GM21576 (cell line): Measurements from ENCODE around the gene CDK5RAP2.
"Not testable (repeated sequence)": the region's sequence is repeated elsewhere in the genome, so short reads cannot be mapped to it uniquely, and the experiment has no call there.

Source experiments
- ATAC-seq: cut with Tn5 transposase; IDR thresholded peaks from one replicate; pipeline ENCODE4 v1.9.1; 2021; ENCODE audit warnings: mild to moderate bottlenecking, moderate library complexity; ENCODE audit not compliant: unreplicated experiment

Gene CDK5RAP2

DNA sequence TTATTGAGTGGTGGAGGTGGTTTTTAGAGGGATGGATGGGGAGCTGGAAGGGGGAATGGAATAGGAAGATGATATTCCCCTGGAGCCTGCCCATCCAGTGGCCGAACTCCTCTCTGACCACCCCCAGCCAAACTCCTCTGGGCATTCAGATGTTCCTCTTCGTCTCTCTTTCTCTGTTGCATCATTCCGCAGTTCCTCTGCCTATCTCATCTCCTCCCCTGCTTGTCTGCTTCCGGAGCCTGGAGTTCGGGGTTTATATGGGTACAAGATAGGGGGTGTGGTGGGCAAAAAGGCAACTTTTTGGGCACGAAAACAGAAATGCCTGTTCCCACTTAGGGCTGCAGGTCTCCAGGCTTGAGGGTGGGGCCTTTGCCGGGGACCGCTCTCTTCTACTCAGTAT is 12.2 kb upstream of the CDK5RAP2 start:
- ATAC-seq: no peak

DNA sequence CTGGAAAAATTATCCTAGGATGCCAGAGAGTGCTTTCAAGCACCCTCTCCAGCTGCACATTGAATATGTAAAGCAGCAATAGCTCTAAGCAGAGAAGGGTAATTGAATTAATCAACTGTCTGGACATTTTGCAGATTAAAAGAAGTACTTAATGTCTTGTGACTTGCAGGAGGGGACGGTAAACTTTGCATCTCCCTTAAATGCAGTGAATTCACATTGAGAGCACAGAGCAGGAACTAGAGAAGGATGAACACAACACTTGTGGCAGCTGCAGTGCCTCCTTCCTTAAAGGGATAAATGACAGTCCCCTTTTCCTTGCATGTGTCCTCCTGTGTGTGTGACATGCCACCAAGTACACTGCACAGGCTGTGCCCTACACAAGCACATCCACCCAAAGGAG is 7.4 kb upstream of the CDK5RAP2 start:
- ATAC-seq: no peak

DNA sequence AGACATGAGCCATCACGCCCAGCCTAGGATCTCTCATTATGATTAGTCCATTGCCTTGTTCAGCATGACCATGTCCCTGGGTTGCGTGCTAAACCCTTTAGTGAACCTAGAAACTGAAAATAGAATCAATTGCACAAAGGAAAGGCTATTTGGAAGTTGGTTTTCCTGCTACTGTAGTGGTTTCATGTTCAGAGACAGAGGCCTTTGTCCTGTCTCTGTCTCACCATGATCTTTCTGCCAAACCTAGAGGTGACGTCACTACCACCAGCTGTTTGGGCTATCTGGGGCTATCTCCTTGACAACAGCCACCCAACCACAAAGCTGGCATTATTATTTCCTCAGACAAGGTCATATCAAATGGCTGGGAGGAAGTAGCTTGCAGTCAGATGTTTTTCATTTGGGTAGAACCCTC is 4.0 kb upstream of the CDK5RAP2 start:
- ATAC-seq: no peak

DNA sequence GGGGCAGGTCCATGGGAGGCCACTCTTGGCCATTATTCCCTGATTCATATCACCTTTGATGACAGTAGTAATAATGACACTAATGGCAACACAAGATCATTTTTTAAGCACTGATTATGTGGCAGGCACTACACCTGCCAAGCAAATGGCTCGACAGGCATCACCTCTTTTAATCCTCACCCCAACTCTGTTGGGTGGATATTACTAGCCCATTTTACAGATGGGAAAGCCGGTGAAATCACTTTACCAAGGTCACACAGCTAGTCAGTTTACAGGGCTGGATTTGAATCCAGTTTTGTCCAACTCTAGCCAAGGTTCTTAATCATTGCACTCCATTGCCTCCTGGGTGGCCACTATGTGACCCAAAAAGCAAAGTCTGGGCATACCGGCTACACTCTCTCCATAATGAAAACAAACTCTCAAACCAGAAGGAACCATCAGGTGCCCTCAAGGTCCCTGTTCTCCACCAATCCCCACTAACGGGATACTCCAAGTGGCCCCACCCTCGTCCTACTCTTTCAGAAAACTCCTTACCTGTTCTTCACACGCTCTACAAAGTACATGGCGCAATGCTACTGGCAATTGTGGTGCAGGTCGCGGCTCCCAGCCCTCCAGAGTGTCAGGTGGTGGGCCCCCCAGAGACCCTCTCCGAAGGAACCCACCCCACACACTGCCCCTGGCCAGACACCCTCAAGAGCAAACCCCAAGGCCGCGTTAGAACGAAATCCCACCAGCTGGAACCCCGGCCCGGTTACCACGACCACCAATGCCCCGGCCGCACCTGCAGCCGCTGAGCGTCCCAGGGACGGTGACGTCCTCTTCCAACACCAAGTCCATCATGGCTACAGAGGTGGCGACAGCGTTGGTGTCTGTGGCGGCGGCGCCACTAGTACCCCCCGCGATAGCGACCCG is 572 bp downstream of the CDK5RAP2 start:
- no peak for ATAC-seq

DNA sequence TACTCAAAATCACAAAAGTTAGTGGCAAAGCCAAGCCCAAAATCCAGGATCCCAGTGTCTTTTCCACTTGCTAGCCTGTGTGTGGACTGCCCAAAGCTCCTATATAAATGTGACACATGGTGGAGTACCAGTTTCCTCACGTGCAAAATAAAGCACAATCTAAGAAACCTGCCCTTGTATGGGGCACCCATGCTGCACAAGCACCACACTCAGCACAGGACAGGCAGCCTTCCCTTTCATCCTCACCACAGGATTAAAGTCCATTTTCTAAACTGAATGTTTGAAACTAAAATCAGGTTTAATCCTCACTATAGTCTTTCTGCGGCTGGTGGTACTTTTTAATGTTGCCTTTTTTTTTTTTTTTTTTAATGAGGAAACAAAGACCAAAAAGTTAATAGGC is 5.5 kb downstream of the CDK5RAP2 start:
- no peak for ATAC-seq

DNA sequence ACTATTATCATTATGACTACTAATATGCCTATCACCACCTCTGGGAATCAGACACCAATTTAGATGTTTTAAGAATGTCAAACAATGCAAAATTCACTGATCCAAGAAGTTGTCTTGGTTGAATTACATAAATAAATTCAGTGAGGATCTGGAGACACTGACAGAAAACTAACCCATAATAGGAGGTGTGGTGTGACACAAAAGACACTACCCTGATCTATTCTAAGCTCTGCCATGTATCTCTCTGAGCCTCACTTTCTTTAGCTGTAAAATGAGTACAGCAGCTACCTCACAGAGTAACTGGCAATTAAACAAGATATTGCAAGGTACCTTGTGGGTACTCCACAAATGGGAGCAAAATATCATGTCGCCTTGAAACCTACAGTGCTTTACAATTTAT is 7.5 kb downstream of the CDK5RAP2 start:
- no peak for ATAC-seq

DNA sequence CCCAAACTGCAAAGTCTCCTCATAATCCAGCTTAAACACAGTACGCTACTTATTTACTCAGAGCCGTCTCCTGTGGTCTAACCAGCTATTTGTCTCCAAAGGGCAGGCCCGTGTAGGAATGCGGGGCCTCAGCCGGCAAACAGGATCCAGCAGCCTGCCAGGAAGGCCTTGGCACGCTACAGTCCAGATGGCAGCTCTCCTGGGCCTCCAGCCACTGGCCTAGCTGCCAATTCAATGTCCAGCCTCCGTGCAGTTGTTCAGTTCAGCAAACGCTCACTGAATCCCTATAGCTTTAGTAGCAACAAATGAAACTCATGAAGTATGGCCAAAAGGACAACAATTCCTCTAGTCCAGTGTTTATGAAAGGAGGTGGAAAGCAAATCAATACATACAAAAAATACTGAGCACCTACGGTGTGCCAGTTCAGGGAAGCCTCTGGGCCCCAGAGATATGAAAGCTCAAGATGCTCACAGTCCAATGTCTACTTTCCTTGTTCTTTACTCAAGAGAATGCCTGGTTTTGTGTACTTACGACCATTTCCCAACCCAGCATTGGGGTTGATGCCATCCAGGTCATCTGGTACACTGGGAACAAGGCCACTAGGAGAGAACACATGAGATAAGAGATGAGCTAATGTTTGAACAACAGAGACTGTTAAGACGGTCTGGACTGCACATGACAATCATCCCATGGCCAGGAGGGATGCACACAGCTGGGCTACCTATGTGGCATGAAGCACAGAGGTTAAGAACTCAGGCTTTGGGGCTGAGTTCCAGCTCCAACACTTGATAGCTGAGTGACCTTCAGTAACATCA is 8.3 kb downstream of the CDK5RAP2 start:
- no peak for ATAC-seq

DNA sequence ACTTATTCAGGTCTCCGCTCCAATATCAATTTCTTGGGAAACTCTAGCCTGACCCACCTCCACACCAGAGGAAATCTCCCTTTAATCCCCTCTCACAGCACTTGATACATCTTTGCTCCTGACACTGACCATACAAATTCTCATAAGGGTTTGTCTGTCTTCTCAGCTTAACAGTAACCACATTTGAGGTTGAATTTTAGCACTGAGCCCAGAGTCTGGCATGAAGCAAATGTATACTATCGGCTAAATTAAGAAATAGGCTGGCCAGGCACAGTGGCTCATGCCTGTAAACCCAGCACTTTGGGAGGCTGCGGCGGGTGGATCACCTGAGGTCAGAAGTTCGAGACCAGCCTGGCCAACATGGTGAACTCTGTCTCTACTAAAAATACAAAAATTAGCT is 9.7 kb downstream of the CDK5RAP2 start:
- ATAC-seq: no peak

DNA sequence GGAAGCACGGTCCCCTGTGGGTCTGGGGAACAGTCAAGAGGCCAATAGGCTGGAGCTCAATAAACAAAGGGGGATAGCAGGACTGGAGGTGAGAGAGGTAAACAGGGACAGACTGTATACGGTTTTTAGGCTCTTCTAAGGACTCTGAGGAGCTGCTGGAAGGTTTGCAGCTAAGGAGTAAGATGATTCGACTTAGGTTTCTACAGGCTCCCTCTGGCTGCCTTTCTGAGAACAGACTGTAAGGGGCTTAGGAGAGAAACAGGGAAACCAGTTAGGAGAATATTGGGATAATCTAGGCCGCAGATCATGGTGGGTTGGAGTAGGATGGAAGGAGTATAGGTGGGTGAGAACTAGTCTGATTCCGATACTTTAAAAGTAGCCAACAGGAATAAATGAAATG is 10.4 kb downstream of the CDK5RAP2 start:
- no peak for ATAC-seq

DNA sequence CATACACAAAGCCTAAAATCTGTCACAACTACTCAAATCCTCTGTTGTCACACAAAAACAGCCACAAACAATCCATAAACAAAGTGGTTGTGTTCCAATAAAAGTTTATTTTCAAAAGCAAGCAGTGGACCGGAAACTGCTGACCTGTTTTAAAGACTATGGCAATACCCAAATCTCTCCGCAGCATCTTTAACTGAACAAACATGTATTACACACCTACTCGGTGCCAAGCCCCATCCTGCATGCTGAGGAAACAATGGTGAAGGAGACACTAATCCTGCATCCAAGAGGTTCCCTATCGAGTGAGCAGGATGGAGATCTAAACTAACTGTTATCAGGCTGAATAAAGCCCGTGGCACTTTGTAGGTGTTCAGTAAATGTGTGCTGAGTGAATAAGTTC is 11.2 kb downstream of the CDK5RAP2 start:
- no peak for ATAC-seq

DNA sequence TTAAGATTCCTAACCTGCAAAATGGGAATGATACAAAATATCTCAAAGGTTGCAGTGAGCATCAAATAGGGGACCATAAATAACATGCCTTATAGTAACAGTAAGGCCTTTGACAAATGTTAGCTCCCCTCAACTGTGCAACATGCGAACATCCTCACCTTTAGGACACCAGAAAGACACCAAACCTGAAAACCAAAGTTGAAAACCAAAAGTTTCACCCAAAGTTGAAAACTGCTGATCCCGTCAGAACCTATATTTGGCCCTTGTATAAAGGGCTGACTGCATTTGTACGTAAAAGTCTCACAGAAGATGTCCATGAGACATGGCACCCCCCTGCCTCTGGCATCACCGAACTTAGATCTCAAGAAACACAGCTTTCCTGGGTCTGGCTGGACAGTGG is 12.1 kb downstream of the CDK5RAP2 start:
- no peak for ATAC-seq

DNA sequence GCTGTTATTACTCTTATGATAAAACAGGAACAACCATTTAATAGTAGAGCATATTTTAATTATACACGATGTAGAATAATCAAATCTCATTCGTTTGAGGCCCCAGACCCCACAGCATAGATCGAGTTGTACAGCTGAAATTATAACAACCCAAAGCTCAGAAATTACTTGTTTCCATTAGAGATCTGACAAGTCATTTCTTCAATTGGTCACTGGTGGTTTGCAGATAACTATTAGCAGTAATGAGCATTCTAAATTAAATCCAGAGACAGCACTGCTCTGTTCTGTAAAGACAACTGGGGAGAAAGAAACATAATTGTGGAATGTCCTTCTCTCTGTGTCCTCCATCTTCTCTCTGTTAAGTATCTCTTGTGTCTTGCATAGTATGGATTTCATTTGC is 12.9 kb downstream of the CDK5RAP2 start:
- no peak for ATAC-seq

DNA sequence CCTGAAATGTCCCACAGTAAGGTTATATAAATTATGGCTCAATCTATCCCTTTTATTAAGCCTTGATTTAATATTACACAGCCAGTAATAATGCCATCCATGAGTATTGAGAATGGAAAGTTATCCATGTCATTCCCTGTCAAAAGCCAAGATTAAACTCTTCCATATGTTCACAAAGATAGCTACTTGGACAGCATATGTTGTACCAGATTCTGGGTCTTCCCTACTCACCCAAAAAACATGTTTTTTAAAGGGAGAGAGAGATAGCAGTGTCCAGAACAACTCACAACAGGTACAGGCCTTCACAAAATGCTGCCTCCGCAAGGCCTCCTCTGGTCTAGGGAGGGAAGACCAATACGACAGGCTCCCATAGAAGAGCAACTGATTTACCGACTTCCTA is 15.4 kb downstream of the CDK5RAP2 start:
- no peak for ATAC-seq

DNA sequence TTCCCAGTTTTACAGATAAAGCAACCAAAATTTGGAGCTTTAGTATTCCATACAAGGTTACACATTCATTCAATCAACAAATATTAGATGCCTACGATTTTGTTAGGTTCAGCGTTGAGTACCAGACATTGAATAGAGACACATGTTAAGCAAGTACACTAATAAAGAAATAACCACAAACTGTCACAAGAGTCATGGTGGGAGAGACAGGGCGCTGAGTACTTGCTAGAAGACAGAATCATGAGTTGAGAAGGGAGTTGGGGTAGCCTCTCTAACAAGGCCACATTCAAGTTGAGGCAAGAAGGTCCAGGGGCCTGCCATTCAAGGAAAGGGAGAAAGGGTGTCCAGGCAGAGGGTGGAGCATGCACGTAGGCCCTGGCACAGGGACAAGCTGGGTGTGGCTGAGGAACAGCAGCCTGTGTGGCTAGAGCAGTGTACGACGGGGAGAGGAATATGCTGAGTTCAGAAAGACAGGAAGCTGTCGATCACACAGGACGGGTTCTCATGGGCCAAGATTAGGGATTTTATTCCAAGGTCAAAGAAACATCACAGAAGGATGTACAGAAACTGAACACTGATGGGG is 17.0 kb downstream of the CDK5RAP2 start:
- no peak for ATAC-seq

DNA sequence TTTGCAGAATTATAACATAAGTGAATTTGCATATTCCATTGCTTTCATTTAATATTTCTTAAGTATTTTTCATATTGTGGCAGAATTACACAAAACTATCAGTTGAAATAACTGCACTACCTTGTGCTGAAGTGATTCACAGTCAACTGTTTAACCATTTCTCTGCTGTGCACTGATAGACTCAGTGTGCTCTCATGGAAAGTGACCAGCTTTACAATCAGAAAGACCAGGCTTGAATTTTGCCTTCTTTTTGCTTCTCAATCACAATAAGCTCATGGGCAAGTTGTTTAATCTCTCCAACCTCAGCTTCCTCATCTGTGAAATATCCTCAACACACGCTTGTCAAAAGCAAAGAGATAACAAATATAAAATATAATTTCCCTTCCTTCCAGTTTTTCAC is 18.3 kb downstream of the CDK5RAP2 start:
- no peak for ATAC-seq

DNA sequence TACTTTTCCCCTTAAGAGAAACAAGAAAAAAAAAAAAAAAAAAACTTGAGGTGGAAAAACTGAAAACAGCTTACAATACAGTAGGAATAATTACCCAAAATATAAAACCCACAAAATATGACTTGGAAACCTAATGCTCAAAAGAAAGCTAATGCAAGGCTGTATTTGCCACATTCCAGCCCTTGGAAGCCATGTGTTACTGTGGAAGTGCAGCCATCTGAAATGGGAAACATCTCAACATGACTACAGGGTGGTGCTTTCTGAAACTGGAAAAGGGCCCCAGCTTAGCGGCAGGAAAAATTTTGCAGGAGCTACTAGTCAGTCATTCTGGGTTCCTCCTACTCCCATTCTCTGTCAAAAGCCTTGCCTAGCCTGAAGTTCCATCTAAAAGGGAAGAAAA is 20.4 kb downstream of the CDK5RAP2 start:
- ATAC-seq: no peak

DNA sequence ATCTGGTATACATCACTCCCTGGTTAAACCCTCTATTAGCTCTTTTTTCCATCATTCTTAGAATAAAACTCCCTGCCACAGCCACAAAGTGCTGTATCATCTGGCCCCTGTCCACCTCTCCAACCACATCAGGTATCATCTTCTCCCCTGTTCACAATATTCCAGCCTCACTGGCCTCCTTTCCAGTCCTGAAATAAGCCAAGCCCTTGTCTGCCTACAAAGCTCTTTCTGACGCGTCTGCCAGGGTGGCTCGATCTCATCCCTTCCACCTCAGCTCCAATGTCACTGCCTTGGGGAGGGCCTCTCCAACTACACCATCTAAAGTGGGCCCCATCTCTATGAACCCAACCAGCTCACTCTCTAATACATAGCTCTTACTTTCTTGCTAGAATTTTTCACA is 21.5 kb downstream of the CDK5RAP2 start:
- no peak for ATAC-seq

DNA sequence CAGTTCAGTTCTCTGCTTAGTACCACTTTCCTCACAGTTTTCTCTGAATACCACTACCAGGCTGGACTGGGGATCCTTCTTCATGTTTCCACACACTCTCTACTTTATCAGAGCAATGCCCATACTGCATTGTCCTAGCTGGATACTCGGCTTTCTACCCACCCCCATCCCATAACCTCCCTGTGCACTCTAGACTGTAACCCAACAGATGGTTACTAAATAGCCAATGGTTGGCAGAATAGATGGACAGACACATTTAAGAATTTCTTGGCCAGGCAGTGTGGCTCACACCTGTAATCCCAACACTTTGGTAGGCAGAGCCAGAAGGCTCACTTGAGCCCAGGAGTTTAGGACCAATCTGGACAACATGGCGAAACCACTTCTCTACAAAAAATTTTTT is 22.8 kb downstream of the CDK5RAP2 start:
- no peak for ATAC-seq

DNA sequence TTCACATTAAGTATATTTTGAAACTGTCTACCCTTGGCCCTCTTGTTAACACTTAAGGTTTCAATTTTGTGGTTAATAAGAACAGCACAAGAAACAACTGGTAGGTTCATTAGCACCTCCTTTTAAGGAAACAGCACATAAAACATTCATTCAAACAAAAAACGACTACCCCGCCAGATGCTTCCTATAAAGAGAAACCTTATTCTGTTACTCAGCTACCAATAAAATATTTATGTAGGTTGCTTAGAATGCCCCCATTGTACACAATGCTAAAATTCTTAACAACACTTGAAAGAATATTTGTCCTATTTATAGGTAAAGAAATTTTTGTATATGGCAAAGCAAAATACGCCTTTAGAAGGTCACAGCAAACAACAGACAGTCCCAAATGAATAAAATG is 23.2 kb downstream of the CDK5RAP2 start:
- no peak for ATAC-seq

DNA sequence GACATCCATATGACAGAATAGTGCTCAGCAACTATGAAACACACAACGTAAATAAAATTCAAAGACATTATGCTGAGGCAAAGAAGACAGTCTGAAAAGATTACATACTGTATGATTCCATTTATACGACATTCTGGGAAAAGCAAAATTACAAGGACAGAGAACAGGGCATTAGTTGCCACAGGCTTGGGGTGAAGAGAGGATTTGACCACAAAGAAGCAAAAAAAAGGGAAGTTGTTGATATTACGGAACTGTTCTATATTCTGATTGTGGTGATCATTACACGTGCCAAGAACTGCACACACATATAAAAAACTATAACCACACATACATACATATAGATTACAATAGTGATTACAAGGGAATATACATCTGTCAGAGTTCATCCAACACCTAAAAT is 24.1 kb downstream of the CDK5RAP2 start:
- ATAC-seq: no peak

DNA sequence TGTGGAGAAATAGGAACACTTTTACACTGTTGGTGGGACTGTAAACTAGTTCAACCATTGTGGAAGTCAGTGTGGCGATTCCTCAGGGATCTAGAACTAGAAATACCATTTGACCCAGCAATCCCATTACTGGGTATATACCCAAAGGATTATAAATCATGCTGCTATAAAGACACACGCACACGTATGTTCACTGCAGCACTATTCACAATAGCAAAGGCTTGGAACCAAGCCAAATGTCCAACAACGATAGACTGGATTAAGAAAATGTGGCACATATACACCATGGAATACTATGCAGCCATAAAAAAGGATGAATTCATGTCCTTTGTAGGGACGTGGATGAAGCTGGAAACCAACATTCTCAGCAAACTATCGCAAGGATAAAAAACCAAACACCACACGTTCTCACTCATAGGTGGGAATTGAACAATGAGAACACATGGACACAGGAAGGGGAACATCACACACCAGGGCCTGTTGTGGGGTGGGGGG is 27.7 kb downstream of the CDK5RAP2 start:
- not testable (repeated sequence) for ATAC-seq
